GM12891 (cell line): ENCODE results near the gene TNNT3.

Source experiments
- PAX5 ChIP-seq: IDR thresholded peaks from 2 replicates; pipeline ENCODE4 v1.6.1; 2011; ENCODE audit warnings: low read length, moderate library complexity, mild to moderate bottlenecking; ENCODE audit not compliant: insufficient read depth, severe bottlenecking
- POLR2A ChIP-seq: IDR thresholded peaks from 2 replicates; pipeline ENCODE4 v1.6.1; 2011; ENCODE audit warnings: low read depth, low read length, control low read depth
- POLR2AphosphoS5 ChIP-seq: IDR thresholded peaks from 2 replicates; pipeline ENCODE4 v1.6.1; 2011; ENCODE audit warnings: low read depth, low read length, control low read depth
- SPI1 ChIP-seq: IDR thresholded peaks from 2 replicates; pipeline ENCODE4 v1.6.1; 2011; ENCODE audit warnings: low read depth, low read length, control low read depth
- TAF1 ChIP-seq: IDR thresholded peaks from 2 replicates; pipeline ENCODE4 v1.6.1; 2011; ENCODE audit warnings: low read depth, low read length, control low read depth

GRCh38 chr11:1889941-1890855 is 29.3 kb upstream of the TNNT3 start:
- TF ChIP-seq POLR2A = no peak
- no peak for TF ChIP-seq SPI1
- TF ChIP-seq TAF1 = no peak
- TF ChIP-seq PAX5 = no peak
- TF ChIP-seq POLR2AphosphoS5 = no peak; the same call in 1 of the 2 replicates
